HEK293 (cell line): ENCODE results near the gene RPS17.

Source experiments
- CTCF ChIA-PET: fragments of 350-600 bp; formaldehyde crosslinking; extraction: SDS; loops from one replicate; lab custom pipeline; 2021; ENCODE audit warnings: antibody characterized with exemption; lab: Yijun Ruan, JAX
- POLR2A ChIA-PET: fragments of 300-600 bp; formaldehyde crosslinking; extraction: SDS; loops from one replicate; lab custom pipeline; 2020; ENCODE audit warnings: antibody characterized with exemption, inconsistent platforms; lab: Yijun Ruan, JAX
- H3K27ac ChIP-seq: fragments of 200-500 bp; sonication (Bioruptor generic); 2 replicates; pipeline ENCODE4 v1.5.1; 2014; ENCODE audit warnings: low read depth, low read length, control low read depth, inconsistent platforms; ENCODE audit errors: extremely low read depth
- H3K36me3 ChIP-seq, 2 experiments: fragments of 200-500 bp in 1 of 2; sonication (Bioruptor generic) in 1 of 2; 1 replicate in 1 of 2; 2 replicates in 1 of 2; pipeline ENCODE4 v1.5.1; 2014 to 2017; ENCODE audit warnings: inconsistent platforms in 2 of 2, low read length in 2 of 2; ENCODE audit not compliant: control insufficient read depth in 2 of 2, insufficient read depth in 1 of 2
- H3K4me1 ChIP-seq: fragments of 200-500 bp; sonication (Bioruptor generic); 2 replicates; pipeline ENCODE4 v1.5.1; 2014; ENCODE audit warnings: mild to moderate bottlenecking, low read length, inconsistent platforms; ENCODE audit not compliant: control insufficient read depth, insufficient read depth
- H3K4me3 ChIP-seq: 2 replicates; pipeline ENCODE4 v1.5.1; 2011; ENCODE audit warnings: low read depth, mild to moderate bottlenecking, control low read depth, low read length, moderate library complexity
- H3K9me3 ChIP-seq: fragments of 200-500 bp; sonication (Bioruptor generic); 2 replicates; pipeline ENCODE4 v1.5.1; 2014; ENCODE audit warnings: low read depth, low read length, inconsistent platforms; ENCODE audit not compliant: control insufficient read depth, insufficient read depth
- GLI4 ChIP-seq: fragments of 450-650 bp; formaldehyde crosslinking; IDR thresholded peaks from 2 replicates; pipeline ENCODE4 v1.5.1; 2016; ENCODE audit warnings: missing biosample characterization, missing genetic modification characterization
- HOXC10 ChIP-seq: sonication (generic); formaldehyde crosslinking; IDR thresholded peaks from 2 replicates; pipeline ENCODE4 v1.8.1; 2023; ENCODE audit warnings: mild to moderate bottlenecking, missing genetic modification reagents
- KLF8 ChIP-seq: fragments of 450-650 bp; formaldehyde crosslinking; IDR thresholded peaks from 2 replicates; pipeline ENCODE4 v1.5.1; 2016; ENCODE audit warnings: missing biosample characterization, missing genetic modification characterization
- MYNN ChIP-seq: fragments of 450-650 bp; formaldehyde crosslinking; IDR thresholded peaks from 2 replicates; pipeline ENCODE4 v1.5.1; 2016; ENCODE audit warnings: missing biosample characterization, missing genetic modification characterization, borderline replicate concordance
- SALL2 ChIP-seq: fragments of 450-650 bp; formaldehyde crosslinking; IDR thresholded peaks from 2 replicates; pipeline ENCODE4 v1.5.0; 2017; ENCODE audit warnings: missing biosample characterization, mild to moderate bottlenecking, missing genetic modification characterization, borderline replicate concordance
- SCRT2 ChIP-seq: fragments of 450-650 bp; formaldehyde crosslinking; IDR thresholded peaks from 2 replicates; pipeline ENCODE4 v1.5.1; 2016; ENCODE audit warnings: missing biosample characterization, missing genetic modification characterization
- SP2 ChIP-seq: fragments of 450-650 bp; formaldehyde crosslinking; IDR thresholded peaks from 2 replicates; pipeline ENCODE4 v1.5.1; 2016; ENCODE audit warnings: missing biosample characterization, missing genetic modification characterization
- ZNF2 ChIP-seq: fragments of 450-650 bp; formaldehyde crosslinking; IDR thresholded peaks from 2 replicates; pipeline ENCODE4 v1.5.1; 2016; ENCODE audit warnings: missing biosample characterization, missing genetic modification characterization
- ZNF292 ChIP-seq: fragments of 450-650 bp; formaldehyde crosslinking; IDR thresholded peaks from 2 replicates; pipeline ENCODE4 v1.5.1; 2016; ENCODE audit warnings: low read depth, missing biosample characterization, missing genetic modification characterization, borderline replicate concordance
- ZNF510 ChIP-seq: fragments of 450-650 bp; formaldehyde crosslinking; IDR thresholded peaks from 2 replicates; pipeline ENCODE4 v1.5.1; 2018; ENCODE audit warnings: mild to moderate bottlenecking, missing genetic modification characterization, missing biosample characterization; ENCODE audit not compliant: insufficient replicate concordance
- ZNF664 ChIP-seq: fragments of 450-650 bp; formaldehyde crosslinking; IDR thresholded peaks from 2 replicates; pipeline ENCODE4 v1.5.1; 2016; ENCODE audit warnings: missing biosample characterization, missing genetic modification characterization
- ZNF747 ChIP-seq: fragments of 450-650 bp; formaldehyde crosslinking; IDR thresholded peaks from 2 replicates; pipeline ENCODE4 v1.5.1; 2016; ENCODE audit warnings: missing biosample characterization, missing genetic modification characterization
- ZNF776 ChIP-seq: fragments of 450-650 bp; formaldehyde crosslinking; IDR thresholded peaks from 2 replicates; pipeline ENCODE4 v1.5.0; 2017; ENCODE audit warnings: missing biosample characterization, missing genetic modification characterization, borderline replicate concordance
- ZNF792 ChIP-seq: fragments of 450-650 bp; formaldehyde crosslinking; IDR thresholded peaks from 2 replicates; pipeline ENCODE4 v1.5.1; 2016; ENCODE audit warnings: missing biosample characterization, missing genetic modification characterization
- ZNF843 ChIP-seq: fragments of 450-650 bp; formaldehyde crosslinking; IDR thresholded peaks from 2 replicates; pipeline ENCODE4 v1.5.1; 2016; ENCODE audit warnings: missing biosample characterization, missing genetic modification characterization
- ZSCAN23 ChIP-seq: fragments of 450-650 bp; formaldehyde crosslinking; IDR thresholded peaks from 2 replicates; pipeline ENCODE4 v1.5.1; 2016; ENCODE audit warnings: missing biosample characterization, missing genetic modification characterization
- ZSCAN30 ChIP-seq: fragments of 450-650 bp; IDR thresholded peaks from 2 replicates; pipeline ENCODE4 v1.5.1; 2018; ENCODE audit warnings: missing biosample characterization, mild to moderate bottlenecking, missing genetic modification characterization, moderate library complexity
- ZXDB ChIP-seq: fragments of 450-650 bp; formaldehyde crosslinking; IDR thresholded peaks from 2 replicates; pipeline ENCODE4 v1.5.1; 2016; ENCODE audit warnings: missing biosample characterization, missing genetic modification characterization
- TF ChIP-seq, protein P1 (sequence below): fragments of 450-650 bp; formaldehyde crosslinking; IDR thresholded peaks from 2 replicates; pipeline ENCODE4 v1.5.1; 2016; ENCODE audit warnings: missing biosample characterization, missing genetic modification characterization
- TF ChIP-seq, protein P2 (sequence below): fragments of 450-650 bp; formaldehyde crosslinking; IDR thresholded peaks from 2 replicates; pipeline ENCODE4 v1.5.1; 2016; ENCODE audit warnings: missing biosample characterization, missing genetic modification characterization, low read depth
- TF ChIP-seq, protein P3 (sequence below): fragments of 450-650 bp; formaldehyde crosslinking; IDR thresholded peaks from 2 replicates; pipeline ENCODE4 v1.5.1; 2016; ENCODE audit warnings: missing biosample characterization, missing genetic modification characterization, borderline replicate concordance
- TF ChIP-seq, protein P4 (sequence below): fragments of 450-650 bp; formaldehyde crosslinking; IDR thresholded peaks from 2 replicates; pipeline ENCODE4 v1.5.1; 2016; ENCODE audit warnings: missing biosample characterization, missing genetic modification characterization, borderline replicate concordance

RPS17 gene

DNA sequence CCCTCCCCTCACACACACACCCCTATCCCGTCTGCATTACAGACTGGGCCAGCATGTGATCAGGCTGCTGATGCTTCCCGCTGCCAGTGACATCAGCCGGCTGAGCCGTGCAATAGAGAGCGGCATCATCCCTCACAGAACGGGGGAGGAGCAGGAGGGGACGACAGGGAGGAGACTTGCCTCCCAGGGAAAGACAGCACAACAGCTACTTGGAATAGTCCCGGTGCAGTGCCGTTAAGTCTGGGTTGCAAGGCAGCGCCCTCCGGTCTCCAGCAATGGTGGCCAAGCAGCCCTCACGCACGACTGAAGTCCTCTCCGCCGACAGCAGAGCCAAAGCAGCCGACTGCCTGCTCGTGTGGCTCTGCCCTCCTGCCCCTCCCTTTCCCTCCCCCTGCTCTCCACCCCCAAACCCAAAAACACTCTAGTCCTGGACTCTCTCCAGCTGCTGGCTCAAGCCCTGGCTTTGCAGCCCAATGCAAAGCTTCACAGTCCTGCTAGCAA lies 31.5 kb upstream of the RPS17 start (continued):
- TF ChIP-seq, protein P1, sequence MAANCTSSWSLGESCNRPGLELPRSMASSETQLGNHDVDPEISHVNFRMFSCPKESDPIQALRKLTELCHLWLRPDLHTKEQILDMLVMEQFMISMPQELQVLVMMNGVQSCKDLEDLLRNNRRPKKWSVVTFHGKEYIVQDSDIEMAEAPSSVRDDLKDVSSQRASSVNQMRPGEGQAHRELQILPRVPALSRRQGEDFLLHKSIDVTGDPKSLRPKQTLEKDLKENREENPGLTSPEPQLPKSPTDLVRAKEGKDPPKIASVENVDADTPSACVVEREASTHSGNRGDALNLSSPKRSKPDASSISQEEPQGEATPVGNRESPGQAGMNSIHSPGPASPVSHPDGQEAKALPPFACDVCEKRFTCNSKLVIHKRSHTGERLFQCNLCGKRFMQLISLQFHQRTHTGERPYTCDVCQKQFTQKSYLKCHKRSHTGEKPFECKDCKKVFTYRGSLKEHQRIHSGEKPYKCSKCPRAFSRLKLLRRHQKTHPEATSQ (tag by site-specific recombination): no peak
- TF ChIP-seq ZNF843 (tag by site-specific recombination) (no peak), ZNF292 (tag by site-specific recombination) (no peak), KLF8 (tag by site-specific recombination) (peak; percentile 70; the same call in 1 of the 2 replicates), ZXDB (tag by site-specific recombination) (0 out of 2 replicates have a peak, but pooled peaks have one; percentile 66), ZNF776 (tag by site-specific recombination) (no peak), ZNF2 (tag by site-specific recombination) (peak; percentile 75), SP2 (tag by site-specific recombination) (peak; percentile 36), ZSCAN30 (no peak), ZNF792 (tag by site-specific recombination) (peak; percentile 43; the same call in 1 of the 2 replicates)
- TF ChIP-seq, protein P2, sequence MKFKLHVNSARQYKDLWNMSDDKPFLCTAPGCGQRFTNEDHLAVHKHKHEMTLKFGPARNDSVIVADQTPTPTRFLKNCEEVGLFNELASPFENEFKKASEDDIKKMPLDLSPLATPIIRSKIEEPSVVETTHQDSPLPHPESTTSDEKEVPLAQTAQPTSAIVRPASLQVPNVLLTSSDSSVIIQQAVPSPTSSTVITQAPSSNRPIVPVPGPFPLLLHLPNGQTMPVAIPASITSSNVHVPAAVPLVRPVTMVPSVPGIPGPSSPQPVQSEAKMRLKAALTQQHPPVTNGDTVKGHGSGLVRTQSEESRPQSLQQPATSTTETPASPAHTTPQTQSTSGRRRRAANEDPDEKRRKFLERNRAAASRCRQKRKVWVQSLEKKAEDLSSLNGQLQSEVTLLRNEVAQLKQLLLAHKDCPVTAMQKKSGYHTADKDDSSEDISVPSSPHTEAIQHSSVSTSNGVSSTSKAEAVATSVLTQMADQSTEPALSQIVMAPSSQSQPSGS (tag by site-specific recombination): peak; percentile 62; the same call in 1 of the 2 replicates
- TF ChIP-seq, all 188 proteins: peak for 43

DNA sequence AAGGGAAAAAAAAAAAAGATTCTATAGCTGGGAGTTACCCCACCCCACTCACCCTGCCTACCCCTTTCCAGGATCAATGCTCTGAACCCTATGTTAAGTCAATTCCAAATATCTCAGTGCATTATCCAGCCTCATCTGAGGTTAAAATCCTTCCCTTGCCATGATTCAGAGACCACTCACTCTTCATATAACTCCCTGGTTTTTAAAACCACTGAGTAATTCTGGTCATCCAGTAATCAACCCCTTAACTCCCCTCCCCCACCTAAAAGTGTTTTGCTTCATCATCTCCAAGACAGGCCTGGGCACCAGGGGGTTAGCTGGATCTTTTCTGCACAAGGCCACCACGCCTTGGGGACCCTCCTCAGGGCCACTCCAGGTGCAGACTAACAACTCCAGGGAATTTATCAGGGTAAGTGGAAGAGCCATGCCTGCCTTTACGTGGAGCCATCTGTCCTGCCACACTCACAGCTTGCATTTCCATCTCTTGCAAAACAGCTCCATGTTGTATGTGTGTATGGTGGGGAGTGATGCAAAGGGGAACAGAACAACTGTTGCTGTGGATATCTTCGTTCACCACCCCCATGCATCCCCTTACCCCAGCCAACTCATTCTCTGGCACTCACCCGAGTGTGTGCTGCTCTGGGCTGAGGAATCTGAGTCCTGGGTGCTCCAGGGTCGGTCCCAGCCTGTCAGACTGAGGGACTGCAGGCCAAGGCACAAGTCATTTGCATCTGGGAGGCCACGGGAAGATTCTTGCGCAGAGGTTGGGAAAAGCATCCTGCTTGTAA lies 30.7 kb upstream of the RPS17 start:
- H3K4me3 ChIP-seq: no peak overlapping the region
- no peaks in the 10 kb centered on the region for H3K9me3 ChIP-seq
- POLR2A ChIA-PET: interaction anchor here (0.6 to 1.0 kb wide), 3 partner anchors 31 to 244 kb away, joined by 4 to 6 read pairs (median 5); partner anchors contain the start of gene RPS17
- H3K36me3 ChIP-seq: no peaks in the 10 kb centered on the region
- H3K4me1 ChIP-seq: peaks cover 5% of the 10 kb centered on the region
- no peak overlapping the region; the same call in 1 of the 2 replicates for H3K27ac ChIP-seq
- no peak for TF ChIP-seq ZNF747 (tag by site-specific recombination)
- TF ChIP-seq SCRT2 (tag by site-specific recombination): 0 out of 2 replicates have a peak, but pooled peaks have one; percentile 18
- TF ChIP-seq ZNF510 (tag by site-specific recombination): no peak
- no peak for TF ChIP-seq ZSCAN23
- CTCF ChIA-PET: interaction anchor here (2.9 kb wide), 1 partner anchor 40 kb away, joined by 10 read pairs; no protein-coding TSS in a partner anchor

DNA sequence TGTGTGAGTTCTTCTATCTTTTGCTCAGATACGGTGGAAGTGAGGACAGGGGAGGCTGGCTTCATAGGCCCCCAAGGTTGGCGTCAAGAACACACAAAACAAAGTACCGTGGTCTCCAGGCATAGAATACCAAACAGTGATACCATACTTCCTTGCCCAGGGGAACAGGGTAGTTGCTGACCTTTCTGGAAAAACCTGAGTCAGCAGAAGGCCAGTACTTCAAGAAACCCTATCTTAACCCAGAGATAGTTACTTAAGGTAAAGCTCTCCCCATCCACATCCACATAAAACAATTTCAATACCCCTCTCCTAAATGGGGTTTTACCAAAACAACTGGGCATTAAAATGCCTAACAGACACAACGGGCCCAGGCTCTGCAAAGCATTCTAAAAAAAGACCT lies 29.6 kb upstream of the RPS17 start:
- Histone ChIP-seq H3K4me1 (peaks cover 5% of the 10 kb centered on the region), H3K27ac (no peak overlapping the region), H3K36me3 (no peaks in the 10 kb centered on the region), H3K9me3 (no peaks in the 10 kb centered on the region), H3K4me3 (no peak overlapping the region)
- POLR2A ChIA-PET: no interaction called here
- TF ChIP-seq MYNN (no peak), GLI4 (tag by site-specific recombination) (no peak), ZNF664 (no peak), SALL2 (tag by site-specific recombination) (no peak), HOXC10 (CRISPR knock-in tag) (no peak)
- TF ChIP-seq, protein P3, sequence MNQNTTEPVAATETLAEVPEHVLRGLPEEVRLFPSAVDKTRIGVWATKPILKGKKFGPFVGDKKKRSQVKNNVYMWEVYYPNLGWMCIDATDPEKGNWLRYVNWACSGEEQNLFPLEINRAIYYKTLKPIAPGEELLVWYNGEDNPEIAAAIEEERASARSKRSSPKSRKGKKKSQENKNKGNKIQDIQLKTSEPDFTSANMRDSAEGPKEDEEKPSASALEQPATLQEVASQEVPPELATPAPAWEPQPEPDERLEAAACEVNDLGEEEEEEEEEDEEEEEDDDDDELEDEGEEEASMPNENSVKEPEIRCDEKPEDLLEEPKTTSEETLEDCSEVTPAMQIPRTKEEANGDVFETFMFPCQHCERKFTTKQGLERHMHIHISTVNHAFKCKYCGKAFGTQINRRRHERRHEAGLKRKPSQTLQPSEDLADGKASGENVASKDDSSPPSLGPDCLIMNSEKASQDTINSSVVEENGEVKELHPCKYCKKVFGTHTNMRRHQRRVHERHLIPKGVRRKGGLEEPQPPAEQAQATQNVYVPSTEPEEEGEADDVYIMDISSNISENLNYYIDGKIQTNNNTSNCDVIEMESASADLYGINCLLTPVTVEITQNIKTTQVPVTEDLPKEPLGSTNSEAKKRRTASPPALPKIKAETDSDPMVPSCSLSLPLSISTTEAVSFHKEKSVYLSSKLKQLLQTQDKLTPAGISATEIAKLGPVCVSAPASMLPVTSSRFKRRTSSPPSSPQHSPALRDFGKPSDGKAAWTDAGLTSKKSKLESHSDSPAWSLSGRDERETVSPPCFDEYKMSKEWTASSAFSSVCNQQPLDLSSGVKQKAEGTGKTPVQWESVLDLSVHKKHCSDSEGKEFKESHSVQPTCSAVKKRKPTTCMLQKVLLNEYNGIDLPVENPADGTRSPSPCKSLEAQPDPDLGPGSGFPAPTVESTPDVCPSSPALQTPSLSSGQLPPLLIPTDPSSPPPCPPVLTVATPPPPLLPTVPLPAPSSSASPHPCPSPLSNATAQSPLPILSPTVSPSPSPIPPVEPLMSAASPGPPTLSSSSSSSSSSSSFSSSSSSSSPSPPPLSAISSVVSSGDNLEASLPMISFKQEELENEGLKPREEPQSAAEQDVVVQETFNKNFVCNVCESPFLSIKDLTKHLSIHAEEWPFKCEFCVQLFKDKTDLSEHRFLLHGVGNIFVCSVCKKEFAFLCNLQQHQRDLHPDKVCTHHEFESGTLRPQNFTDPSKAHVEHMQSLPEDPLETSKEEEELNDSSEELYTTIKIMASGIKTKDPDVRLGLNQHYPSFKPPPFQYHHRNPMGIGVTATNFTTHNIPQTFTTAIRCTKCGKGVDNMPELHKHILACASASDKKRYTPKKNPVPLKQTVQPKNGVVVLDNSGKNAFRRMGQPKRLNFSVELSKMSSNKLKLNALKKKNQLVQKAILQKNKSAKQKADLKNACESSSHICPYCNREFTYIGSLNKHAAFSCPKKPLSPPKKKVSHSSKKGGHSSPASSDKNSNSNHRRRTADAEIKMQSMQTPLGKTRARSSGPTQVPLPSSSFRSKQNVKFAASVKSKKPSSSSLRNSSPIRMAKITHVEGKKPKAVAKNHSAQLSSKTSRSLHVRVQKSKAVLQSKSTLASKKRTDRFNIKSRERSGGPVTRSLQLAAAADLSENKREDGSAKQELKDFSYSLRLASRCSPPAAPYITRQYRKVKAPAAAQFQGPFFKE (tag by site-specific recombination): no peak
- TF ChIP-seq, protein P4, sequence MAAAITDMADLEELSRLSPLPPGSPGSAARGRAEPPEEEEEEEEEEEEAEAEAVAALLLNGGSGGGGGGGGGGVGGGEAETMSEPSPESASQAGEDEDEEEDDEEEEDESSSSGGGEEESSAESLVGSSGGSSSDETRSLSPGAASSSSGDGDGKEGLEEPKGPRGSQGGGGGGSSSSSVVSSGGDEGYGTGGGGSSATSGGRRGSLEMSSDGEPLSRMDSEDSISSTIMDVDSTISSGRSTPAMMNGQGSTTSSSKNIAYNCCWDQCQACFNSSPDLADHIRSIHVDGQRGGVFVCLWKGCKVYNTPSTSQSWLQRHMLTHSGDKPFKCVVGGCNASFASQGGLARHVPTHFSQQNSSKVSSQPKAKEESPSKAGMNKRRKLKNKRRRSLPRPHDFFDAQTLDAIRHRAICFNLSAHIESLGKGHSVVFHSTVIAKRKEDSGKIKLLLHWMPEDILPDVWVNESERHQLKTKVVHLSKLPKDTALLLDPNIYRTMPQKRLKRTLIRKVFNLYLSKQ (tag by site-specific recombination): no peak
- CTCF ChIA-PET: interaction anchor here (0.7 kb wide), 1 partner anchor 164 kb away, joined by 3 read pairs; no protein-coding TSS in a partner anchor
